H1 (cell line): ENCODE results near the gene NEDD4L. TPM values are rescaled to one million over a fixed set of nuclear protein-coding genes. Genes with fewer than 3 reads are reported as not detected.

Source experiments
- ASH2L ChIP-seq: fragments of 200-600, 300-600 bp; sonication (generic); IDR thresholded peaks from one replicate; pipeline ENCODE4 v1.7.1; 2017; ENCODE audit warnings: low read length
- BCL11A ChIP-seq, 2 experiments: IDR thresholded peaks; one replicate each; pipeline ENCODE4 v1.6.1; 2011; ENCODE audit warnings: low read depth in 2 of 2, low read length in 2 of 2, mild to moderate bottlenecking in 2 of 2
- CBX5 ChIP-seq: fragments of 300-800, 300-1000 bp; sonication (generic); IDR thresholded peaks from 2 replicates; pipeline ENCODE4 v1.7.1; 2016; ENCODE audit warnings: antibody characterized with exemption, low read length, low read depth
- CBX8 ChIP-seq: fragments of 300-800, 300-1000 bp; sonication (generic); IDR thresholded peaks from 2 replicates; pipeline ENCODE4 v1.7.1; 2016; ENCODE audit warnings: low read depth, low read length, borderline replicate concordance
- POU5F1 ChIP-seq: IDR thresholded peaks from 2 replicates; pipeline ENCODE4 v1.6.1; 2011; ENCODE audit warnings: low read depth, mild to moderate bottlenecking, low read length, moderate library complexity
- SP2 ChIP-seq: IDR thresholded peaks from 2 replicates; pipeline ENCODE4 v1.6.1; 2012; ENCODE audit warnings: mild to moderate bottlenecking, low read length, inconsistent platforms
- TBP ChIP-seq: IDR thresholded peaks from 2 replicates; pipeline ENCODE4 v1.6.1; 2011; ENCODE audit warnings: low read depth, low read length, improper control_type of control experiment
- TEAD4 ChIP-seq: IDR thresholded peaks from 2 replicates; pipeline ENCODE4 v1.6.1; 2012; ENCODE audit warnings: low read depth, low read length, inconsistent platforms, mixed read lengths
- polyA plus RNA-seq, 7 experiments: library from polyadenylated mRNA; depleted of rRNA in 3 of 7; stranded (reverse) in 5 of 7; unstranded in 2 of 7; fragments of >200 nt in 5 of 7; fragments of 200-250 nt in 2 of 7; gene quantifications; 1 replicate in 5 of 7; 2 replicates in 1 of 7; 4 replicates in 1 of 7; pipeline versions ENCODE4 v1.2.1 to v1.2.3, GENCODE V29; 2011 to 2013; ENCODE audit warnings: missing spikeins in 2 of 7, mixed read lengths in 2 of 7
- total RNA-seq: library from RNA; stranded (reverse); fragmentation: NEBNext Ultra II Directional; extraction: Animal tissue kit (Norgen Biotek cat#: 25700); gene quantifications from 2 replicates; pipeline ENCODE4 v1.2.1, GENCODE V29; 2021

Gene NEDD4L
- total and polyA plus RNA-seq, 2 of the 8 experiments (the other 6 are each of a cell fraction or from before 2014, with no cell fraction given) = 37.3 to 69.8 TPM

- no peak for TF ChIP-seq BCL11A (IDR thresholded peaks at IDR 0.05; ENCODE audit: low read depth in 2 of 2, low read length in 2 of 2)
- no peak for TF ChIP-seq TBP
- no peak for TF ChIP-seq SP2
- no peak for TF ChIP-seq CBX8
- TF ChIP-seq TEAD4 = no peak
- TF ChIP-seq CBX5 = no peak
- TF ChIP-seq POU5F1 = no peak
- no peak for TF ChIP-seq ASH2L
- TF ChIP-seq, all 59 proteins: peak for 0
Observed at GRCh38 chr18:58299135-58299473, 255.1 kb downstream of the NEDD4L start (continued).
